BJ (cell line): Measurements from ENCODE around the gene FOXO4. TPM values are rescaled to one million over a fixed set of nuclear protein-coding genes. Genes with fewer than 3 reads are reported as not detected.

ENCODE experiments used
- CTCF ChIA-PET: fragments of 350-600 bp; formaldehyde crosslinking; extraction: SDS; loops from one replicate; lab custom pipeline; 2021; ENCODE audit warnings: antibody characterized with exemption, inconsistent platforms; lab: Yijun Ruan, JAX
- POLR2A ChIA-PET: fragments of 300-600 bp; sonication (Branson Sonifier 250); formaldehyde crosslinking; extraction: SDS; loops from one replicate; lab custom pipeline; 2021; ENCODE audit warnings: antibody characterized with exemption; lab: Charles Lee
- DNase-seq: peaks from one replicate; pipeline ENCODE4 v3.0.0-alpha.2; 2011; ENCODE audit warnings: low read depth
- H3K27me3 ChIP-seq: 2 replicates; pipeline ENCODE4 v1.6.0; 2011; ENCODE audit warnings: low read length; ENCODE audit not compliant: control insufficient read depth, insufficient read depth
- H3K36me3 ChIP-seq: 2 replicates; pipeline ENCODE4 v1.5.1; 2011; ENCODE audit warnings: low read length; ENCODE audit not compliant: control insufficient read depth, insufficient read depth
- H3K4me3 ChIP-seq: 2 replicates; pipeline ENCODE4 v1.5.1; 2011; ENCODE audit warnings: low read depth, mild to moderate bottlenecking, control low read depth, low read length
- CTCF ChIP-seq: IDR thresholded peaks from 2 replicates; pipeline ENCODE4 v1.5.1; 2011; ENCODE audit warnings: low read depth, mild to moderate bottlenecking, control low read depth, inconsistent platforms, low read length, moderate library complexity; ENCODE audit not compliant: insufficient read depth
- polyA plus RNA-seq: library from polyadenylated mRNA; depleted of rRNA; stranded (reverse); fragments of >200 nt; gene quantifications from 2 replicates; pipeline ENCODE4 v1.2.3, GENCODE V29; 2011

The FOXO4 gene
- polyA plus RNA-seq, 1 experiment, result 2.4 TPM

GRCh38 chrX:71098302-71098701 lies 2.7 kb downstream of the FOXO4 start:
- DNase-seq, result no peak
- POLR2A ChIA-PET, result no interaction called here
- CTCF ChIA-PET, result interaction anchor here (1.2 kb wide), 1 partner anchor 20 kb away, joined by 3 read pairs; the partner anchor contains the start of gene MED12
- peak; percentile 57 for TF ChIP-seq CTCF
- H3K4me3 ChIP-seq, result no peak overlapping the region
- no peaks in the 10 kb centered on the region for H3K36me3 ChIP-seq
- H3K27me3 ChIP-seq, result no peaks in the 10 kb centered on the region; the same call in 1 of the 2 replicates

DNA sequence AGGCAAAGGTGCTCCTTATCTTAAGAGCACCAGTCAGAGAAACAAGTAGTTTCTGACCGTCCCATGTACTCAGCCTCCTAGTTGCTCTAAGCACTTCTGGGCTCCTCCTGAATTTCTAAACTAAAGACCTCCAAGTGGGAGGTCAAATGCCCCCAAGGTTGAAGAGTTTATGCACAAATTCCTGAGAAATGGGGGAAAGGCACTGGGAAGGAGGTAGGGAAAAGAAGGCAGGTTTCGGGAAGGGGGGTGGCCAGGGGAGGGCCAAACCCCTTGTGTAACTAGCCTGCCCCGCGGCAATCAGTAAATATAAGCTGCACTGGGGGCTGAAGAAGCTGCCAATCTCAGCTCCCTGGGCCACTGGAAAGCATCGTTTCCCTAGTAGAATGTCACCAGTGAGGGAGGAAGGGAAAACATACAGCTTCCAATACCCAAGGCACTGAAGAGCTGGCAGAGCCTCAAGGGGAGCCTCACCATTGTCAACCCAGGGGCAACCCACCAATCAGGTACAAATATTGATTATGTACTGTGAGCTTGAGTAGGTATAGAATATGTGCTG lies 3.4 kb downstream of the FOXO4 start:
- H3K36me3 ChIP-seq, result no peaks in the 10 kb centered on the region
- no peak for TF ChIP-seq CTCF
- no peaks in the 10 kb centered on the region; the same call in 1 of the 2 replicates for H3K27me3 ChIP-seq
- no peak overlapping the region for H3K4me3 ChIP-seq
- ChIA-PET CTCF (interaction anchor here (1.1 to 1.4 kb wide), 2 partner anchors 11 to 30 kb away, joined by 4 to 5 read pairs; no protein-coding TSS in a partner anchor), POLR2A (no interaction called here)
- DNase-seq, result no peak

- H3K4me3 ChIP-seq, result no peak overlapping the region
- H3K36me3 ChIP-seq, result no peaks in the 10 kb centered on the region
- no peak for TF ChIP-seq CTCF
- ChIA-PET POLR2A (no interaction called here), CTCF (interaction anchor here (1.1 to 1.4 kb wide), 2 partner anchors 10 to 29 kb away, joined by 4 to 5 read pairs; no protein-coding TSS in a partner anchor)
- no peak for DNase-seq
- H3K27me3 ChIP-seq, result no peaks in the 10 kb centered on the region; the same call in 1 of the 2 replicates
Measured at GRCh38 chrX:71099736-71100135, 4.1 kb downstream of the FOXO4 start.

DNA sequence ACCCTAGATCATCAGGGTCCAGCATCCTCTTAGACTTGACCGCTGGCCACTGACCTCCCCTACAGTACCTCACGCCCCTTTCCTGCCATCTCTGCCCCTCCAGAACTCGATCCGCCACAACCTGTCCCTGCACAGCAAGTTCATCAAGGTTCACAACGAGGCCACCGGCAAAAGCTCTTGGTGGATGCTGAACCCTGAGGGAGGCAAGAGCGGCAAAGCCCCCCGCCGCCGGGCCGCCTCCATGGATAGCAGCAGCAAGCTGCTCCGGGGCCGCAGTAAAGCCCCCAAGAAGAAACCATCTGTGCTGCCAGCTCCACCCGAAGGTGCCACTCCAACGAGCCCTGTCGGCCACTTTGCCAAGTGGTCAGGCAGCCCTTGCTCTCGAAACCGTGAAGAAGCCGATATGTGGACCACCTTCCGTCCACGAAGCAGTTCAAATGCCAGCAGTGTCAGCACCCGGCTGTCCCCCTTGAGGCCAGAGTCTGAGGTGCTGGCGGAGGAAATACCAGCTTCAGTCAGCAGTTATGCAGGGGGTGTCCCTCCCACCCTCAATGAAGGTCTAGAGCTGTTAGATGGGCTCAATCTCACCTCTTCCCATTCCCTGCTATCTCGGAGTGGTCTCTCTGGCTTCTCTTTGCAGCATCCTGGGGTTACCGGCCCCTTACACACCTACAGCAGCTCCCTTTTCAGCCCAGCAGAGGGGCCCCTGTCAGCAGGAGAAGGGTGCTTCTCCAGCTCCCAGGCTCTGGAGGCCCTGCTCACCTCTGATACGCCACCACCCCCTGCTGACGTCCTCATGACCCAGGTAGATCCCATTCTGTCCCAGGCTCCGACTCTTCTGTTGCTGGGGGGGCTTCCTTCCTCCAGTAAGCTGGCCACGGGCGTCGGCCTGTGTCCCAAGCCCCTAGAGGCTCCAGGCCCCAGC lies 5.2 kb downstream of the FOXO4 start:
- Histone ChIP-seq H3K36me3 (no peaks in the 10 kb centered on the region), H3K27me3 (no peaks in the 10 kb centered on the region; the same call in 1 of the 2 replicates), H3K4me3 (no peak overlapping the region)
- DNase-seq, result no peak
- POLR2A ChIA-PET, result no interaction called here
- CTCF ChIA-PET, result interaction anchor here (0.6 to 1.7 kb wide), 2 partner anchors 10 to 28 kb away, joined by 3 to 5 read pairs; no protein-coding TSS in a partner anchor
- TF ChIP-seq CTCF, result no peak

GRCh38 chrX:71102292-71102691 lies 6.6 kb downstream of the FOXO4 start:
- no peaks in the 10 kb centered on the region for H3K27me3 ChIP-seq
- no peak for DNase-seq
- CTCF ChIA-PET, result interaction anchor here (0.6 to 1.7 kb wide), 2 partner anchors 27 to 92 kb away, joined by 3 to 5 read pairs; no protein-coding TSS in a partner anchor
- no peak overlapping the region for H3K4me3 ChIP-seq
- no peaks in the 10 kb centered on the region for H3K36me3 ChIP-seq
- TF ChIP-seq CTCF, result no peak
- POLR2A ChIA-PET, result no interaction called here
